Neural progenitor cell (in vitro differentiated cells): ENCODE data around the gene CLASRP. TPM values are rescaled to one million over a fixed set of nuclear protein-coding genes. Genes with fewer than 3 reads are reported as not detected.

Source experiments
- DNase-seq: peaks from one replicate; pipeline ENCODE4 v3.0.0-alpha.2; 2016; ENCODE audit warnings: low spot score
- H2AFZ ChIP-seq: fragments of 200-600 bp; sonication (generic); replicated peaks from 2 replicates; pipeline ENCODE4 v1.6.1; 2016; ENCODE audit warnings: antibody characterized with exemption
- H3F3A ChIP-seq: fragments of 200-600 bp; sonication (generic); 2 replicates; pipeline ENCODE4 v1.6.1; 2016; ENCODE audit warnings: antibody characterized with exemption, low read depth
- H3K27ac ChIP-seq: fragments of 200-600 bp; sonication (generic); 2 replicates; pipeline ENCODE4 v1.5.1; 2016; ENCODE audit warnings: mild to moderate bottlenecking
- H3K27me3 ChIP-seq: fragments of 200-600 bp; sonication (generic); 2 replicates; pipeline ENCODE4 v1.6.1; 2016; ENCODE audit warnings: mild to moderate bottlenecking, moderate library complexity
- H3K36me3 ChIP-seq: fragments of 200-600 bp; sonication (generic); 2 replicates; pipeline ENCODE4 v1.5.1; 2016
- H3K4me1 ChIP-seq: fragments of 200-600 bp; sonication (generic); 2 replicates; pipeline ENCODE4 v1.6.1; 2016; ENCODE audit warnings: mixed run types
- H3K4me2 ChIP-seq: fragments of 200-600 bp; sonication (generic); 2 replicates; pipeline ENCODE4 v1.6.1; 2016
- H3K4me3 ChIP-seq: fragments of 200-600 bp; sonication (generic); 2 replicates; pipeline ENCODE4 v1.5.1; 2016
- H3K79me2 ChIP-seq: fragments of 200-600 bp; sonication (generic); 2 replicates; pipeline ENCODE4 v1.6.1; 2016; ENCODE audit warnings: low read depth
- H3K9ac ChIP-seq: fragments of 200-600 bp; sonication (generic); 2 replicates; pipeline ENCODE4 v1.6.1; 2016
- H3K9me3 ChIP-seq: fragments of 200-600 bp; sonication (generic); 2 replicates; pipeline ENCODE4 v1.5.1; 2016; ENCODE audit warnings: low read depth
- H4K20me1 ChIP-seq: fragments of 200-600 bp; sonication (generic); 2 replicates; pipeline ENCODE4 v1.6.1; 2016; ENCODE audit warnings: low read depth
- H3K27ac Mint-ChIP-seq: 3 replicates; pipeline ENCODE4 v1.8.0; 2021; ENCODE audit warnings: mixed read lengths
- H3K27me3 Mint-ChIP-seq: 2 replicates; pipeline ENCODE4 v1.8.0; 2022; ENCODE audit warnings: low read depth, mild to moderate bottlenecking, inconsistent platforms, moderate library complexity, mixed read lengths; ENCODE audit not compliant: insufficient read depth
- H3K36me3 Mint-ChIP-seq: 3 replicates; pipeline ENCODE4 v1.8.0; 2021; ENCODE audit warnings: mixed read lengths
- H3K4me1 Mint-ChIP-seq: 3 replicates; pipeline ENCODE4 v1.8.0; 2021; ENCODE audit warnings: mixed read lengths
- H3K4me3 Mint-ChIP-seq: 3 replicates; pipeline ENCODE4 v1.8.0; 2021; ENCODE audit warnings: mild to moderate bottlenecking, moderate library complexity, mixed read lengths
- H3K9me3 Mint-ChIP-seq: 3 replicates; pipeline ENCODE4 v1.8.0; 2020; ENCODE audit warnings: mixed read lengths
- CTCF ChIP-seq: fragments of 200-600 bp; sonication (generic); IDR thresholded peaks from 2 replicates; pipeline ENCODE4 v1.5.1; 2017; ENCODE audit warnings: antibody characterized with exemption, mild to moderate bottlenecking
- EZH2 ChIP-seq: fragments of 200-600 bp; sonication (generic); IDR thresholded peaks from 2 replicates; pipeline ENCODE4 v1.6.1; 2017; ENCODE audit warnings: antibody characterized with exemption, mild to moderate bottlenecking, moderate library complexity
- EZH2phosphoT487 ChIP-seq: fragments of 200-600 bp; sonication (generic); IDR thresholded peaks from 2 replicates; pipeline ENCODE4 v1.6.1; 2017; ENCODE audit warnings: antibody characterized with exemption
- total RNA-seq: library from RNA; depleted of rRNA; stranded (reverse); fragments of >200 nt; gene quantifications from 2 replicates; pipeline ENCODE4 v1.2.3, GENCODE V29; 2015; ENCODE audit warnings: low replicate concordance

Gene CLASRP
- total RNA-seq, 1 donor from 2014 or later: 57.0 TPM

GRCh38 chr19:45094137-45094536 lies 55.3 kb downstream of the CLASRP start:
- Mint-ChIP-seq H3K27ac (peak overlapping the region; percentile 53), H3K27me3 (peaks cover 11% of the 10 kb centered on the region), H3K4me1 (peaks cover 64% of the 10 kb centered on the region), H3K9me3 (no peaks in the 10 kb centered on the region), H3K4me3 (peak overlapping the region; percentile 92), H3K36me3 (peaks cover 16% of the 10 kb centered on the region)
- peaks cover 65% of the 10 kb centered on the region for H3K79me2 ChIP-seq
- H3F3A ChIP-seq: peaks cover 30% of the 10 kb centered on the region
- peak overlapping the region; percentile 100 for H3K4me2 ChIP-seq
- no peak for TF ChIP-seq EZH2
- no peak for TF ChIP-seq CTCF
- no peak for TF ChIP-seq EZH2phosphoT487
- H2AFZ ChIP-seq: no peak overlapping the region
- DNase-seq: no peak
- peaks cover 59% of the 10 kb centered on the region for H4K20me1 ChIP-seq
- H3K9me3 ChIP-seq: no peaks in the 10 kb centered on the region
- H3K4me3 ChIP-seq: peak overlapping the region; percentile 97
- peaks cover 18% of the 10 kb centered on the region for H3K4me1 ChIP-seq
- H3K27ac ChIP-seq: no peak overlapping the region
- H3K9ac ChIP-seq: peak overlapping the region; percentile 97
- H3K36me3 ChIP-seq: no peaks in the 10 kb centered on the region
- H3K27me3 ChIP-seq: no peaks in the 10 kb centered on the region

GRCh38 chr19:45094707-45095106 lies 55.9 kb downstream of the CLASRP start:
- Histone ChIP-seq H2AFZ (no peak overlapping the region), H3K79me2 (peaks cover 68% of the 10 kb centered on the region), H3K27me3 (no peaks in the 10 kb centered on the region), H4K20me1 (peaks cover 64% of the 10 kb centered on the region), H3K4me1 (peaks cover 24% of the 10 kb centered on the region), H3K9me3 (no peaks in the 10 kb centered on the region), H3K27ac (no peak overlapping the region), H3K9ac (no peak overlapping the region), H3K36me3 (no peaks in the 10 kb centered on the region), H3F3A (peaks cover 30% of the 10 kb centered on the region), H3K4me2 (peak overlapping the region; percentile 100), H3K4me3 (no peak overlapping the region)
- H3K27me3 Mint-ChIP-seq: peaks cover 11% of the 10 kb centered on the region
- no peak for DNase-seq
- no peaks in the 10 kb centered on the region for H3K9me3 Mint-ChIP-seq
- no peak for TF ChIP-seq EZH2phosphoT487
- no peak for TF ChIP-seq EZH2
- no peak for TF ChIP-seq CTCF
- H3K4me3 Mint-ChIP-seq: peak overlapping the region; percentile 92
- no peak overlapping the region for H3K27ac Mint-ChIP-seq
- H3K4me1 Mint-ChIP-seq: peaks cover 70% of the 10 kb centered on the region
- H3K36me3 Mint-ChIP-seq: peaks cover 16% of the 10 kb centered on the region

- H2AFZ ChIP-seq: no peak overlapping the region
- H3K9ac ChIP-seq: no peak overlapping the region
- peaks cover 79% of the 10 kb centered on the region for H3K79me2 ChIP-seq
- Mint-ChIP-seq H3K27ac (peak overlapping the region; percentile 31), H3K36me3 (peaks cover 14% of the 10 kb centered on the region), H3K4me1 (peaks cover 74% of the 10 kb centered on the region), H3K27me3 (peaks cover 12% of the 10 kb centered on the region), H3K9me3 (no peaks in the 10 kb centered on the region), H3K4me3 (peak overlapping the region; percentile 61)
- H3K4me2 ChIP-seq: no peak overlapping the region
- no peak for TF ChIP-seq EZH2
- TF ChIP-seq EZH2phosphoT487: no peak
- no peak for TF ChIP-seq CTCF
- H3K4me3 ChIP-seq: no peak overlapping the region
- H3K27me3 ChIP-seq: no peaks in the 10 kb centered on the region
- no peak overlapping the region for H3K27ac ChIP-seq
- no peaks in the 10 kb centered on the region for H3K36me3 ChIP-seq
- H3F3A ChIP-seq: peaks cover 19% of the 10 kb centered on the region
- peaks cover 25% of the 10 kb centered on the region for H3K4me1 ChIP-seq
- no peak for DNase-seq
- H4K20me1 ChIP-seq: peaks cover 75% of the 10 kb centered on the region
- H3K9me3 ChIP-seq: no peaks in the 10 kb centered on the region
Measured at GRCh38 chr19:45095496-45096413, 56.9 kb downstream of the CLASRP start.
